Measurements from ENCODE around the gene TBX10.

DNA sequence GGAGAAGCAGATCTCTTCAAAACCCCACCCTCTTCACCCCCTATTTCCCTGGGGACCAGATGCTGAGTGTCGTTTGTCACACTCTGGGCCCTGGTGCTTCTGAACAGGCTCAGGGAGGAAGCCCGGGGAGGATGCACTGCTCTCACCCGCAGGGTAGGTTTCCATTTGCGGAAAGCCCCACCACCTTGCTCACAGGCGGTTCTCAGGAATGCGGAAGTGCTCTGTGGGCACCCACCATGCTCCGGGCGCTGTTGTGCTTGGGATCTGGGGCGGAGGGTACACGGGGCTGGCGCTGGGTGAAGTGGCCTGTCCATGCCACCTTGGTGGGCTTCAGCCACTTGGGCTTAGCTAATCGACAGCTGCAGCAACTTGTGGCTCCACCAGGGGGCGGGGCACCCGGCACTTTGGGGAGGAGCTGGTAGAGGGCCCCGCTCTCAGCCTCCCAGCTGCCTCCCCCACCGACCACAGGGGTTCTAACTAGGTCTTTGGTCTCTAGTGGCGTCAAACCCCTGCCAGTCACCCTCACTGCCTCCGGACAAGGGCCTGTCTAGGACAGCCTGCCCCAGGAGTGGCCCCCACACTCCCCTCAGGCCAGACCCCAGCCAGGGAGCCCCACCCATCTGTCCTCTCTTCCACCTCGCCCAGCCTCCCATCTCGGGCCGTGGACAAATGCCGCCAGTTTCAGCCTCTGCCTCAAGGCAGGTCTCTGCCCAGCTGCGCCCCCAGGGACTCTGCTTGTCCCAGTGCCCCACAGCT lies 25.4 kb downstream of the TBX10 start:
- TF ChIP-seq CTCF (conservative IDR thresholded peaks at IDR 0.05; ENCODE audit: low read depth, low read length) (peak; percentile 82), EZH2 (IDR thresholded peaks at IDR 0.05; ENCODE audit: borderline replicate concordance, low read depth, low read length, poor library complexity, severe bottlenecking) (no peak)

Data from A673 (cell line).